ENCODE data around the gene PRDX6.

GRCh38 chr1:173474097-173474779 lies 2.9 kb upstream of the PRDX6 start:
- TF ChIP-seq ZBTB40 (IDR thresholded peaks at IDR 0.05; ENCODE audit: borderline replicate concordance): no peak
- no peak for TF ChIP-seq SMAD1 (IDR thresholded peaks at IDR 0.05; ENCODE audit: low read depth, partially characterized antibody)
- no peak for TF ChIP-seq CBX5 (IDR thresholded peaks at IDR 0.05; ENCODE audit: low read depth)
- TF ChIP-seq PKNOX1 (IDR thresholded peaks at IDR 0.05): no peak
- TF ChIP-seq CTCF (IDR thresholded peaks at IDR 0.05 in 2 of 3, conservative IDR thresholded peaks at IDR 0.05 in 1 of 3; ENCODE audit: control insufficient read depth in 2 of 3, extremely low read depth in 1 of 3, insufficient read depth in 1 of 3, low read depth in 3 of 3, low read length in 3 of 3): no peak
- no peak for TF ChIP-seq CHD4 (IDR thresholded peaks at IDR 0.05)
- TF ChIP-seq TCF12 (IDR thresholded peaks at IDR 0.05; ENCODE audit: low read depth, low read length): no peak
- TF ChIP-seq ZBTB33 (IDR thresholded peaks at IDR 0.05): no peak
- no peak for TF ChIP-seq EZH2 (IDR thresholded peaks at IDR 0.05; ENCODE audit: borderline replicate concordance, control insufficient read depth, low read depth, low read length)
